ENCODE results near the gene TPSG1. TPM values are rescaled to one million over a fixed set of nuclear protein-coding genes. Genes with fewer than 3 reads are reported as not detected.

The TPSG1 gene
- total RNA-seq, 2 experiments from 2014 or later, result not detected

DNA sequence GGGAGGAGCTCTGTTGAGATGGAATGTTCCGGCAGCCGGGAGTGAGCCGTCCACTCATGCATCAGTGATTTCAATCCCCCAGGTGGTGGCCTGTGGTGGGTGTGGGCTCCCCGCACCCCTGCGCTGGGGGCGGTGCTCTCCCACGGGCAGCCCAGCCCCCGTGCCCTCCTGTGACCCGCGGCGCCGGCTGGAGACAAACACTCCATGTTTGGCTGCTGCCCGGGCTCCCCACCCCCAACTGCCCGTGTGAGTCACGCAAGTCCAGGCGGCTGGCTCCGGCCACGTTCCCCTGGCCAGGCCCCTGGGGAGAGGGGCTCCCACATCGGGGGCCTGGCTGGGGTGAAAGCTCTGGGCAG is 42.8 kb downstream of the TPSG1 start:
- CTCF ChIA-PET, result no interaction called here
- POLR2A ChIA-PET, result no interaction called here

DNA sequence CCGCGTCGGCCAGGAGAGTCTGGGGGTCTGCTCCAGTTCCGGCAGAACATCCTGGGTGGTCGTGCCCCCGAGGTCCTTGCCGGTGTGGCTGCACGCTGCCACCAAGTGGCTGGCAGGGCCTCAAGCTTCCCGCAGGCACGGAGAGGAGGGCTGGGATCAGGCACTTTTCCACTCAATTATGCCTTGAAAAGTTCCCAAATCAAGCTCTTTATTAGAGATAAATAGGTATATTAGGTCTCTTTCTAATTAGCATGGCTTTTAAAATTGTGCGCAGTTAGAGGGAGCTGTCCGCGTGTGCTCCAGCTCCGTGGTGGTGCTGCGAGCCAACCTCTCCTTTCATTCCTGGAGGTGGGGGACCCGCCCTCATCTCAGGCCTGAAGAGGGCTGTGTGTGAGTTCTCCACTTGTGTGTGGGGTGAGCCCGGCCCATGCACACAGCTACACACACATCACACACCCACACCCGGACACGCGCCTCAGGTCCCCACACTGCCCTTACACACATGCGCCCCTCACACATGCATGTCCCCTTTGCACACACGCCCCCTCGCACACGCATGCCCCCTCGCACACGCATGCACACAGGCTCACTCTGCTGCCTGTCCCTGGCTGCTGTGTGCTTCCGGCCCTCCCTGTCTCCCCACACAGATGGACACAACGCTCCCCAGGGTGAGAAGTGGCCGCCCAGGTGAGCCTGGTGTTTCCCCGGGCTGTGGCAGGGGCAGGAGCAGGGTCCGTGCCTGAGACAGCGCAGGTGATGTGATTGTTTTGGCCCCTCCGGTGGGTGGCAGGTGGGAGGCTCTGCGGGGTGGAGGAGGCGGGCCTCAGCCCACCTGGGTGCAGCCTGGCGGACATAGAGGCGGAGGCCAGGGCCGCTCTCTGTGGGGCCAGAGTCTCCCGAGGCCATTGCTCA is 43.4 kb downstream of the TPSG1 start:
- CTCF ChIA-PET, result interaction anchor here (0.6 kb wide), 1 partner anchor 39 kb away, joined by 3 read pairs; no protein-coding TSS in a partner anchor
- POLR2A ChIA-PET, result no interaction called here

DNA sequence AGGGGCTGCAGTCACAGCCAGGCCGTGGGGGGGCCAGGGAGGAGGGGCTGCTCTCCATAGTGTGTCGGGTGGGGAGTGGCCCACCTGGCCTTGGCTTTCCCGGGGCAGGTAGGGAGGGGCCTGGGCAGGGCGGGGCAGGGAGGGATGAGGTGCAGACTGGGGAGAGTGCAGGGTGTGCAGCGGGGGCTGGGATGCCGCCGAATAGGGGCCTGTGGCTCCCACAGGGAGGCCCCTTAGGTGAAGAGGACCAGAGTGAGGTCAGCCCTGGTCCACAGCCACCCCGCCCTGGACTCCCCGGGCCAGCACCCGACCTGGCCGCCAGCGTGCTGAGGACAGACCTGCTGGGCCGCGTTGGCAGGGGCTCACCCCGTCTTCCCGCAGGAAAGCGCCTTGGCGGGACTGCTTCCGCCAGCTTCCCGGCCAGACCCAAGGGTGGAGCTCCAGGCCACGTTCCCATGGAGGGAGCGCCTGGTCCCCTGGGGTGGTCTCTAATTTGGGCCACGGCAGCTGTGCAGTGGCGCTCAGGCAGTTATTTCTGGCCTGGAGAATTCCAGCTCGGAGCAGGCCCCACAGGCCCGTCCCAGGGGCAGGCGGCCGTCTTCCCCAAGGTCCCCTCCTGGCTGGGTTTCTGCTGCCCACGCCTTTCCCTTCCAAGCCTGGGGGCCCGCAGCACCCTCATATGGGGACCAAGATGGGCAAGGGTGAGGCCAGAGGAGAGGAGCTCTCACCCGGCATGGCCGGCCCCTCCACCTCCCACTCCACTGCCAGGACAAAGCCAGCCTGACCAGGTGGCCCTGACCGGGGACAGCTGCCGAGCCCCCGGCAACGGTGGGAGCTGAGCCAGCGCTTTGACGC is 44.3 kb downstream of the TPSG1 start:
- CTCF ChIA-PET, result interaction anchor here (0.6 kb wide), 1 partner anchor 38 kb away, joined by 3 read pairs; no protein-coding TSS in a partner anchor
- POLR2A ChIA-PET, result no interaction called here

DNA sequence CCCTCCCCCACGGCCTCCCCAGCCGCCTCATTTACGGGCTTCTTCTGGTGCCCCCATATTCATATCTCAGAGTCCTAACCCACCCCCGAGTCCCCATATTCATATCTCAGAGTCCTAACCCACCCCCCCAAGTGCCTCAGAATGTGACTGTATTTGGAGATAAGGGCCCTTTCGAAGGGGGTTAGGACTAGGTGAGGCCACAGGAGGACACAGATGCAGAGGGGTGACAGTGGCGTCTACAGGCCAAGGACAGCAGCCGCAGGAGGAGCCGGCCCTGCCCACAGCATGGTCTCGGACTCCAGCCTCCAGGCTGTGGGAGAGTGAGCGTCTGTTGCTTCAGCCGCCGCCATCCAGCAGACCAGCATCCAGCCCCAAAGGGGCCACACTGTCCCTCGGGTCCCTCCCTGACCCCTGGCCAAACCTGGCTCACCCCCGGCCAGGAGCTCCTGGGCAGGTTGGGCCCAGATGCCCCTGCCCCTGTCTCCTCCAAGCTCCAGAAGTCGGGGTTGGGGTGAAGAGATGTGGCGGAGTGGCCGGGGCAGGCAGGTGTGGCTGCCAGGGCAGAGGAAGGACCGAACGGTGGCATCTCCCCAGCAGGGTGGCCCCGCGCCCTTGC is 46.7 kb downstream of the TPSG1 start:
- ChIA-PET CTCF (no interaction called here), POLR2A (no interaction called here)

DNA sequence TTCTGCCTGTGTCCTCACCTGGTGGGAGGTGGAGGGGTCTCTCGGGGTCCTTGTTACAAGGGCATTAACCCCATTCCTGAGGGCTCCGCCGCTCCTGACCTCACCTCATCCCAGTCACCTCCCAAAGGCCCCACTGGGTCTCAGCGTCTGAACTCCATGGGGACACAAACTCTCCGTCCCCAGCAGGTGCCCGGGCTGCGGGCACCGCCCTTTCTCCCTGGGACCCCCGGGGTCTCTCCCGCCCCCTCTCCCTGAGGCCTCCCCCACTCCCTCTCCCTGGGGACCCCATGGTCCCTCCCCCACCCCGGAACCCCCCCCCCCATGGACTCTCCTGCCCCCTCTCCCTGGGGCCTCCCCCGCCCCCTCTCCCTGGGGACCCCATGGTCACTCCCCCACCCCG is 47.3 kb downstream of the TPSG1 start:
- ChIA-PET POLR2A (no interaction called here), CTCF (no interaction called here)

DNA sequence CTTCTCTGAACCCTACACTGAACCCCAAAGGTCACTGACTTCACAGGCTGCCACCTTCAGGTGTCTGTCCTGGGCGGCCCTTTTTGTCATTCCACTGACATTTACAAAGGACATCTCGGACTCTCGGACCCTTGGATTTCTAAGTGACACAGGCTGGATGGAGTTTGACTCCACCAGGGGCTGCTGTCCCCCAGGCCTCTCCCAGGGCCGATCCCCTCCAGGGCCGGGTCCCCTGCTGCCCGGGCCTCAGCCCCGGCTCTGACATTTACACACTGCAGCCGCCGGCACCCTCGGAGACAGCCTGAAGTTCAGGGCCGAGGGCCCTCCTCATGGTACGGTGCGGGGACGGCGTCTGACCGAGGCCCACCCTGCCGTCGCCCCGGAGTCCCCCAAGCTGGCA is 48.0 kb downstream of the TPSG1 start:
- ChIA-PET POLR2A (no interaction called here), CTCF (no interaction called here)

DNA sequence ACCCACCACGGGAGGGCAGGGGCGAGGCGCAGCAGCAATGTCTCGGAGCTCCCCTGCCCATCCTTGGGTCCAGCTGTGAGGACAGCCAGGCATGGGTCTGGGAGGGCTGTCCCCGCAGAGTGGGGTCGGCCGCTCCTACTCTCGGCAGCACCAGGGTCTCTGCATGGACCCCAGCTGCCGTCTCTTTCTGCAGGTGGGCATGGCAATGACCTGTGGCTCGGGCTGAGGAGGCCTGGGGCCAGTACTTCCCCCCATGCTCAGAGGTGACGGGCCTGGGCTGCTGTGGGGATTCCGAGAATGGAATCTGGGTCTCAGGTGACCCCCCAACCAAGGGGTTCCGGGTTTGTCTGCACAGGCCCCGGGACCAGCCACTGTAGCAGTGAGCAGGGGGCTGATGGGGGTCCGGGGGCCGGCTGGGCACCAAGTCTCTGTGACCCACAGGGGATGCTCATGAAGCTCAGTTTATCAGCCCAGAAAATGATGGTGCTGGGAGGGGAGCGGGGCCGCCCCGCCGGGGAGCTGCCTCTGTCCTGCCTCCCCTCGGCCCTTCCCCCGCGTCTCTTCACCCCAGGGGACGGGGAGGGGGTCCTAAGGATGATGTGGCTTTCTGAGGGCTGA is 48.7 kb downstream of the TPSG1 start:
- ChIA-PET CTCF (no interaction called here), POLR2A (no interaction called here)

DNA sequence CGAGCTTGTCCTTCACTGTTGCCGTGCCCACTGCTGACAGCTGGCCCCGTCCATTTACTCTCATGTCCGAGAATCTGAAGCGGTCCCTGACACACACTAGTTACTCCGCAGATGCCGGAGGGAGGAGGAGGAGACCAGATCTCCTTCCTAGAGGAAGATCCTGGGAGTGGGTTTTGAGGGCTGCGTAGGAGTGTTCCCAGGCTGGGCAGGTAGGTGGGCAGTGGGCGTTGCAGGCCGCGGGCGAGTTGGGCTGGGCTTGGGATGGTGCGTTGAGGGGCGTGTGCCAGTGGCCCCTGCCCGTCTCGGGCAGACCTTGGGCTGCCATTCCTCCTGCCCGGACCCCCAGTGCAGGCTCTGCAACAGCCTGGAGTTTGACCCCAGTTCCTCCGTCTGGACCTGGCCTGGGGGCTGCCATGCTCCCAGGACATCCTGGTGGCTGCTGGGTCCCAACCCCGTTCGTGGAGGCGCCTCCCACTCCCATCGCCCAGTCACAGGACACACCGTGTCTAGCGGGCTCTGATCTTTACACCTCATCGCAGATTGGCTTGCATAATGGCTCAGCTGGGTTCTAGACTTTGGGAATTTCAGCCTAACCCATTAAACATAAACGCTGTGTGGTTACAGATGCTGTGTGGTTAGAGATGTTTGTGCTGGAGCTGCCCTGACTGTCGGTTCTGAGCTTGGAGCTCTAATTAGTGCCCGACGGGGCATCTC is 49.3 kb downstream of the TPSG1 start:
- POLR2A ChIA-PET, result no interaction called here
- CTCF ChIA-PET, result no interaction called here

DNA sequence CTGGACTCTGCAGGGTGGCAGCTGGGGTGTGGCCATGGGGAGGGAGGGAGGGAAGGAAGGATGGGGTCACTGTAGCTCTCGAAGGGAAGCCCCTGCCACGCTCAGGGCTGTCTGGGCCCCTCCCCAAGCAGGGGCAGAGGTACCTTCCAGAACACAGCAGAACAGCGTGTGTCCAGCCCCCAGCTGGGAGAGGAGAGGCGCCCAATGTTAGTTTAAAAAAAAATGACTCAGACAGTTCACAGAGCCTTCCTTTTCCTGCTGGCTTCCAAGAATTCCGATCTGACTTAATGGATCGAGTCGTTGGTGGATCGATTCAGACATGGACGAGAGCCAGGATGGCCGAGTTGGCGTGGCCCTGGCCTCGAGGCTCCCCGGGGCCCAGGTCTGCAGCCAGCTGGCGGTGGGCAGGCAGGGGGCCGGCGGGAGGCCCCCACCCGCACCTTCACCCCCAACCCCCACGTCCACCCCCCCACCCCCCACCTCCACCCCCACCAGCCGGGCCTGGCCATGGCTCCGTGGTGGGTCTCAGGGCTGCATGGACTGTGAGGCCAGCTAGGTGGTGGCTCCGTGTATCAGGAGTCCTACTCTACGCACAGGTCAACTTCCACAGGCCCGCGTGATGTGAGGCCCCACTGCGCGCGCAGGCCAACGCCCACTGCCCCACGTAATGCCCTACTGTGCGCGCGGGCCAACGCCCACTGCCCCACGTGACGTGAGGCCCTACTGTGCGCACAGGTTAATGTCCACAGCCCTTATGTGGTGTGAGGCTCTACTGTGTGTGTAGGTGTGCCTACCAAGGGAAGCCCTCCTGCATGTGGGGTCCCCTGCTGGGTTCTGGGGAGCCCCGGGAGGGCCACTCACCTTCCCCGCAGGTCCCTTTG is 50.4 kb downstream of the TPSG1 start:
- CTCF ChIA-PET, result interaction anchor here (0.6 kb wide), 2 partner anchors 9 to 116 kb away, joined by 3 read pairs; no protein-coding TSS in a partner anchor
- POLR2A ChIA-PET, result no interaction called here

DNA sequence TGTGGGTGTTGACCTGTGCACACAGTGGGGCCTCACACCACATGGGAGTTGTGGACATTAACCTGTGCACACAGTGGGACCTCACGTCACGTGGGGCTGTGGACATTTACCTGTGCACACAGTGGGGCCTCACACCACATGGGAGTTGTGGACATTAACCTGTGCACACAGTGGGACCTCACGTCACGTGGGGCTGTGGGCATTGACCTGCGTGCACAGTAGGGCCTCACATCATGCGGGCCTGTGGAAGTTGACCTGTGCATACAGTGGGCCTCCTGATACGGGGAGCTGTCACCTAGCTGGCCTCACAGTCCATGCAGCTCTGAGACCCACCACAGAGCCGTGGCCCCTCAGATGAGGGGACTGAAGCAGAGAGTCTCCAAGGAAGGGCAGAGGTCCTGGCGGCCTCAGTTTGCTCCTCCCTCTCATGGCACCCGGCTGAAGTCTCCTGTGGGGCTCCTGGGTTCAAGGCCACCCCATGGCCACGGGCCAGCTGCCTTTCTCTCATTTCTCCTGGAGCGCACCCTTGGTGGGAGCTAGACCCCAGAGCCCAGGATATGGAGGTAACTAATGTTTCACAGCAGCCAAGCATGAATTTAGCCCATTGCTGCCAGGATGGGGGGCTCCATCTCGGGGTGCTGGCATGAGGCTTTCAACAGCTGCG is 51.1 kb downstream of the TPSG1 start:
- POLR2A ChIA-PET, result no interaction called here
- CTCF ChIA-PET, result interaction anchor here (0.6 kb wide), 2 partner anchors 10 to 117 kb away, joined by 3 read pairs; no protein-coding TSS in a partner anchor

DNA sequence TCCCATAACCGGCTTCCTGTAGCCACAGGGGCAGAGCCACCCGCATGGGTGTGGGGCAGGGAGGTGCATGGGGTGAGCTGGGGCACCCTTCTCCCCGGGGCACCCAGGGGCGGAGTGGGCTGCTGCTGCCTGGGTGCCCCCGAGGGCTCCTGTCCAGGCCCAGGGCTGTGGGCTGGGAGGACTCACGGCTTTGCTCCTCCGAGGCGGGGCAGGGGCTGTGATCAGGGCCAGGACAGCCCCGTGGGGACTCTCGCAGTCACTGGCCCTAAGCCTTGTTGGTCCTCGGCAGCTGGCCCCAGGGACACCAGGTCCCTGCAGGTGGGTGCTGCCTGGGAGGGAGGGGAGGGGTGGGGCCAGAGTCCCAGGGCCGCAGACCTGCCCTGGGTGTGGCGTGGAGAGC is 52.4 kb downstream of the TPSG1 start:
- ChIA-PET CTCF (no interaction called here), POLR2A (no interaction called here)

DNA sequence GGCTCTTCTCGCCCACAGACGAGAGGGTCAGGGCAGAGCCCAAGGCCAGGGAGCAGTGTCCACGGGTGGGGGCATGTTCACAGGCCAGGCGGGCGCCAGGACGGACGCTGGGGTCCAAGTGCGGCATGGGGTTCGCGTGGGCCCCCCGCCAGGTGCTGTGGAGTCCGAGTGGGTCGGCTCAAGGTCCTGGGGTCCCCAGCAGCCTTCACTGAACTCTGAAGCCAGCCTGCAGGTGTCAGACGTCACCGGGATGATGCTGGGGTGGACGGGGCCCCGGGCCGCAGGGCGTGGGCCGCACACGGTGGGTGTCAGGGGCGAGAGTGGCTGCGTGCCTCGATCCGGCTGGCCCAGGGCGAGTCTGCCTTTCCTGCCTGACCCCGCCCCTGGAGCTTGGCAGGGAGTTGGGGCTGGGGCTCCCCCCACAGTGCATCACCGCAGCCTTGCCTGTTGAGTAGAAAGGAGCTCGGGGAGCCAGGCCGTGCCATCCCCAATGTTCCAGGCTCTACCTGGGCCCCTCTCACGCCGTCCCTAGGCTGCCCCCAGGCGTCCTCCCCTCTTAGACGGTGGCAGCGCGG is 53.1 kb downstream of the TPSG1 start:
- CTCF ChIA-PET, result interaction anchor here (0.6 kb wide), 1 partner anchor 845 kb away, joined by 3 read pairs; no protein-coding TSS in a partner anchor
- POLR2A ChIA-PET, result no interaction called here

Other genes with a start within 250 kb of the TPSG1 start
- gene SOX8, start 243.5 kb downstream of the TPSG1 start, total RNA-seq, result under 1 TPM; 0.61 to 0.63 TPM
- not detected for gene SSTR5, start 152.5 kb downstream of the TPSG1 start, total RNA-seq
- not detected for gene C1QTNF8, start 129.0 kb downstream of the TPSG1 start, total RNA-seq
- under 1 TPM; 0.44 to 0.63 TPM for gene CACNA1H, start 72.2 kb downstream of the TPSG1 start, total RNA-seq
- gene TPSB2, start 4.9 kb upstream of the TPSG1 start, total RNA-seq, result not detected
- not detected for gene TPSAB1, start 15.4 kb upstream of the TPSG1 start, total RNA-seq
- not detected for gene TPSD1, start 30.8 kb upstream of the TPSG1 start, total RNA-seq
- gene UBE2I, start 84.4 kb upstream of the TPSG1 start, total RNA-seq, result 100 to 1,000 TPM; 241 to 249 TPM
- gene BAIAP3, start 108.4 kb upstream of the TPSG1 start, total RNA-seq, result under 1 TPM; 0.31 to 0.34 TPM
- 10 to 100 TPM; 86.5 to 92.1 TPM for gene TSR3, start 126.6 kb upstream of the TPSG1 start, total RNA-seq
- gene GNPTG, start 126.7 kb upstream of the TPSG1 start, total RNA-seq, result 10 to 100 TPM; 25.7 to 26.1 TPM
- gene UNKL, start 189.4 kb upstream of the TPSG1 start, total RNA-seq, result 10 to 100 TPM; 35.7 to 36.0 TPM
- 10 to 100 TPM; 25.8 to 27.0 TPM for gene UQCC4, start 195.5 kb upstream of the TPSG1 start, total RNA-seq
- gene PERCC1, start 205.8 kb upstream of the TPSG1 start, total RNA-seq, result under 1 TPM; 0.34 to 0.70 TPM
- gene CCDC154, start 219.3 kb upstream of the TPSG1 start, total RNA-seq, result 1 to 10 TPM; 1.2 to 1.4 TPM
- gene CLCN7, start 249.8 kb upstream of the TPSG1 start, total RNA-seq, result 10 to 100 TPM; 52.3 to 53.8 TPM